Measurements from ENCODE around the gene OR5B17.
A peak's percentile ranks its signal among the peaks of the same experiment; 100 is the strongest.
"Not testable (repeated sequence)": the region's sequence is repeated elsewhere in the genome, so short reads cannot be mapped to it uniquely, and the experiment has no call there.

OR5B17 gene

GRCh38 chr11:58358969-58359368, at the start of gene OR5B17:
TSS of gene OR5B17 (minus strand) at chr11:58359069. CDS start at chr11:58359069, 0 bp downstream.
- ATAC-seq (no peak), DNase-seq (no peak)
- peaks cover 3% of the 10 kb centered on the region for H3K27me3 Mint-ChIP-seq
- no peaks in the 10 kb centered on the region for H3K4me1 Mint-ChIP-seq
- H3K9me3 Mint-ChIP-seq, result no peaks in the 10 kb centered on the region
- no peaks in the 10 kb centered on the region for H3K36me3 Mint-ChIP-seq (ENCODE audit: low read depth)
- H3K27ac Mint-ChIP-seq, result no peak within 1 kb of the TSS
- H3K4me3 Mint-ChIP-seq, result no peak within 1 kb of the TSS

GRCh38 chr11:58406774-58407173, 47.9 kb upstream of the OR5B17 start, which contains the start of gene OR5B3:
TSS of gene OR5B3 (minus strand) at chr11:58406874. CDS start at chr11:58403409, 3,465 bp downstream.
- Mint-ChIP-seq H3K9me3 (peaks cover 47% of the 10 kb centered on the region), H3K36me3 (ENCODE audit: low read depth) (peaks cover 6% of the 10 kb centered on the region), H3K27ac (no peak within 1 kb of the TSS), H3K27me3 (no peaks in the 10 kb centered on the region), H3K4me3 (no peak within 1 kb of the TSS), H3K4me1 (no peaks in the 10 kb centered on the region)
- no peak for DNase-seq
- ATAC-seq, result no peak

GRCh38 chr11:58399622-58400021, 40.8 kb upstream of the OR5B17 start:
- not testable (repeated sequence) for H3K27me3 Mint-ChIP-seq; H3K27ac Mint-ChIP-seq; H3K4me3 Mint-ChIP-seq; DNase-seq; H3K4me1 Mint-ChIP-seq; ATAC-seq; H3K36me3 Mint-ChIP-seq (ENCODE audit: low read depth)
- H3K9me3 Mint-ChIP-seq, result peaks cover 13% of the 10 kb centered on the region

GRCh38 chr11:58395581-58395980, 36.7 kb upstream of the OR5B17 start:
- no peaks in the 10 kb centered on the region for H3K27me3 Mint-ChIP-seq

GRCh38 chr11:58394195-58394594, 35.3 kb upstream of the OR5B17 start:
- Mint-ChIP-seq H3K4me3 (no peak overlapping the region), H3K27me3 (no peaks in the 10 kb centered on the region), H3K4me1 (peaks cover 8% of the 10 kb centered on the region), H3K27ac (no peak overlapping the region), H3K9me3 (peaks cover 14% of the 10 kb centered on the region), H3K36me3 (ENCODE audit: low read depth) (no peaks in the 10 kb centered on the region)
- no peak for DNase-seq
- no peak for ATAC-seq

More at GRCh38 chr11:58395581-58395980, 36.7 kb upstream of the OR5B17 start:
- H3K27ac Mint-ChIP-seq, result no peak overlapping the region
- H3K4me3 Mint-ChIP-seq, result no peak overlapping the region
- H3K9me3 Mint-ChIP-seq, result peaks cover 14% of the 10 kb centered on the region
- no peak for DNase-seq
- peaks cover 8% of the 10 kb centered on the region for H3K4me1 Mint-ChIP-seq
- peak; percentile 55 for ATAC-seq
- no peaks in the 10 kb centered on the region for H3K36me3 Mint-ChIP-seq (ENCODE audit: low read depth)

GRCh38 chr11:58392746-58393145, 33.9 kb upstream of the OR5B17 start:
- Mint-ChIP-seq H3K9me3 (peaks cover 14% of the 10 kb centered on the region), H3K4me3 (no peak overlapping the region), H3K4me1 (peaks cover 8% of the 10 kb centered on the region), H3K27me3 (no peaks in the 10 kb centered on the region), H3K27ac (no peak overlapping the region), H3K36me3 (ENCODE audit: low read depth) (no peaks in the 10 kb centered on the region)
- ATAC-seq, result no peak
- DNase-seq, result no peak

- DNase-seq (no peak), ATAC-seq (peak; percentile 13)
- no peak overlapping the region for H3K4me3 Mint-ChIP-seq
- no peaks in the 10 kb centered on the region for H3K27me3 Mint-ChIP-seq
- no peak overlapping the region for H3K27ac Mint-ChIP-seq
- no peaks in the 10 kb centered on the region for H3K36me3 Mint-ChIP-seq (ENCODE audit: low read depth)
- peaks cover 8% of the 10 kb centered on the region for H3K4me1 Mint-ChIP-seq
- H3K9me3 Mint-ChIP-seq, result peaks cover 14% of the 10 kb centered on the region
These were observed 33.0 kb upstream of the OR5B17 start for GRCh38 chr11:58391879-58392278.

- Mint-ChIP-seq H3K27ac (no peak overlapping the region), H3K4me1 (peaks cover 6% of the 10 kb centered on the region), H3K36me3 (ENCODE audit: low read depth) (peaks cover 1% of the 10 kb centered on the region), H3K27me3 (no peaks in the 10 kb centered on the region), H3K9me3 (peaks cover 11% of the 10 kb centered on the region), H3K4me3 (no peak overlapping the region)
- DNase-seq, result no peak
- ATAC-seq, result no peak
These were observed 31.7 kb upstream of the OR5B17 start for GRCh38 chr11:58390551-58391063.

GRCh38 chr11:58354727-58355126, 4.1 kb downstream of the OR5B17 start:
- H3K9me3 Mint-ChIP-seq, result no peaks in the 10 kb centered on the region
- H3K4me3 Mint-ChIP-seq, result no peak overlapping the region
- H3K27ac Mint-ChIP-seq, result no peak overlapping the region
- H3K27me3 Mint-ChIP-seq, result peaks cover 7% of the 10 kb centered on the region
- DNase-seq, result no peak
- no peak for ATAC-seq
- H3K36me3 Mint-ChIP-seq (ENCODE audit: low read depth), result no peaks in the 10 kb centered on the region
- no peaks in the 10 kb centered on the region for H3K4me1 Mint-ChIP-seq

- H3K27me3 Mint-ChIP-seq, result peaks cover 4% of the 10 kb centered on the region
- H3K36me3 Mint-ChIP-seq (ENCODE audit: low read depth), result no peaks in the 10 kb centered on the region
- H3K9me3 Mint-ChIP-seq, result peaks cover 4% of the 10 kb centered on the region
- no peak overlapping the region for H3K27ac Mint-ChIP-seq
- no peaks in the 10 kb centered on the region for H3K4me1 Mint-ChIP-seq
- H3K4me3 Mint-ChIP-seq, result no peak overlapping the region
- no peak for ATAC-seq
- DNase-seq, result no peak
These were observed 13.7 kb downstream of the OR5B17 start for GRCh38 chr11:58345204-58345603.

- Mint-ChIP-seq H3K27ac (no peak overlapping the region), H3K4me1 (no peaks in the 10 kb centered on the region), H3K4me3 (no peak overlapping the region), H3K36me3 (ENCODE audit: low read depth) (no peaks in the 10 kb centered on the region), H3K27me3 (peaks cover 18% of the 10 kb centered on the region), H3K9me3 (peaks cover 21% of the 10 kb centered on the region)
- DNase-seq (no peak), ATAC-seq (no peak)
These were observed 24.2 kb downstream of the OR5B17 start for GRCh38 chr11:58334708-58335107.

- Mint-ChIP-seq H3K4me1 (no peaks in the 10 kb centered on the region), H3K9me3 (peaks cover 25% of the 10 kb centered on the region), H3K27me3 (peaks cover 20% of the 10 kb centered on the region), H3K36me3 (ENCODE audit: low read depth) (no peaks in the 10 kb centered on the region), H3K27ac (no peak overlapping the region), H3K4me3 (no peak overlapping the region)
- ATAC-seq, result no peak
- no peak for DNase-seq
These were observed 28.0 kb downstream of the OR5B17 start for GRCh38 chr11:58330861-58331260.

- ATAC-seq, result no peak
- Mint-ChIP-seq H3K9me3 (no peaks in the 10 kb centered on the region), H3K4me1 (no peaks in the 10 kb centered on the region), H3K27ac (no peak overlapping the region), H3K36me3 (ENCODE audit: low read depth) (no peaks in the 10 kb centered on the region), H3K4me3 (no peak overlapping the region), H3K27me3 (peaks cover 6% of the 10 kb centered on the region)
- no peak for DNase-seq
These were observed 40.3 kb downstream of the OR5B17 start for GRCh38 chr11:58318532-58318931.

GRCh38 chr11:58316142-58316541, 42.7 kb downstream of the OR5B17 start:
- DNase-seq (no peak), ATAC-seq (no peak)
- Mint-ChIP-seq H3K4me1 (no peaks in the 10 kb centered on the region), H3K4me3 (no peak overlapping the region), H3K27me3 (peaks cover 14% of the 10 kb centered on the region), H3K36me3 (ENCODE audit: low read depth) (no peaks in the 10 kb centered on the region), H3K9me3 (peaks cover 6% of the 10 kb centered on the region), H3K27ac (no peak overlapping the region)
